GM18526 (cell line): Measurements from ENCODE around the gene TTLL8.

Experiments
- POLR2A ChIP-seq: IDR thresholded peaks from 3 replicates; pipeline ENCODE4 v1.6.1; 2011; ENCODE audit not compliant: insufficient read length; ENCODE audit errors: extremely low read depth

TTLL8 gene

GRCh38 chr22:50030297-50031188 lies 27.6 kb downstream of the TTLL8 start:
- no peak for TF ChIP-seq POLR2A

- no peak for TF ChIP-seq POLR2A
These were observed 30.2 kb downstream of the TTLL8 start for GRCh38 chr22:50027639-50028537.

- no peak for TF ChIP-seq POLR2A
These were observed 32.1 kb downstream of the TTLL8 start for GRCh38 chr22:50025993-50026392.

- no peak for TF ChIP-seq POLR2A
These were observed 35.8 kb downstream of the TTLL8 start for GRCh38 chr22:50022171-50022819.

- no peak for TF ChIP-seq POLR2A
These were observed 37.5 kb downstream of the TTLL8 start for GRCh38 chr22:50020606-50021005.

GRCh38 chr22:50019316-50019715 lies 38.8 kb downstream of the TTLL8 start:
- no peak for TF ChIP-seq POLR2A

GRCh38 chr22:50018608-50019285 lies 39.4 kb downstream of the TTLL8 start:
- TF ChIP-seq POLR2A = no peak

- TF ChIP-seq POLR2A = no peak
These were observed 40.3 kb downstream of the TTLL8 start for GRCh38 chr22:50017701-50018224.

GRCh38 chr22:50016988-50017700 lies 41.0 kb downstream of the TTLL8 start:
- no peak for TF ChIP-seq POLR2A

GRCh38 chr22:50016308-50016987 lies 41.6 kb downstream of the TTLL8 start:
- TF ChIP-seq POLR2A = no peak

- no peak for TF ChIP-seq POLR2A
These were observed 42.4 kb downstream of the TTLL8 start for GRCh38 chr22:50015451-50016307.

GRCh38 chr22:50014655-50015401 lies 43.3 kb downstream of the TTLL8 start:
- TF ChIP-seq POLR2A = no peak
